HEK293T (cell line): ENCODE data around the gene AKR1C2.

Experiments used
- CTCF ChIA-PET: fragments of 350-600 bp; formaldehyde crosslinking; extraction: SDS; loops from one replicate; lab custom pipeline; 2021; ENCODE audit warnings: antibody characterized with exemption, inconsistent platforms; lab: Yijun Ruan, JAX
- POLR2A ChIA-PET: fragments of 350-600 bp; formaldehyde crosslinking; extraction: SDS; loops from one replicate; lab custom pipeline; 2020; ENCODE audit warnings: antibody characterized with exemption, inconsistent platforms; lab: Yijun Ruan, JAX
- DNase-seq: peaks from one replicate; pipeline ENCODE4 v3.0.0; 2012; ENCODE audit warnings: mixed read lengths; ENCODE audit errors: extremely low spot score
- ARNT ChIP-seq: fragments of 450-650 bp; IDR thresholded peaks from 2 replicates; pipeline ENCODE4 v1.6.1; 2017; ENCODE audit warnings: mild to moderate bottlenecking
- CTBP1 ChIP-seq: fragments of 450-650 bp; IDR thresholded peaks from 2 replicates; pipeline ENCODE4 v1.6.1; 2016; ENCODE audit warnings: borderline replicate concordance
- ELF4 ChIP-seq: fragments of 450-650 bp; IDR thresholded peaks from 2 replicates; pipeline ENCODE4 v1.6.1; 2017; ENCODE audit warnings: antibody characterized with exemption
- FOXA1 ChIP-seq: fragments of 450-650 bp; IDR thresholded peaks from 2 replicates; pipeline ENCODE4 v1.6.1; 2016; ENCODE audit warnings: mild to moderate bottlenecking
- FOXK2 ChIP-seq: fragments of 450-650 bp; IDR thresholded peaks from 2 replicates; pipeline ENCODE4 v1.6.1; 2016; ENCODE audit warnings: mild to moderate bottlenecking
- FOXM1 ChIP-seq: fragments of 450-650 bp; IDR thresholded peaks from 2 replicates; pipeline ENCODE4 v1.6.1; 2017; ENCODE audit warnings: mild to moderate bottlenecking, borderline replicate concordance
- HDGF ChIP-seq: fragments of 450-650 bp; IDR thresholded peaks from 2 replicates; pipeline ENCODE4 v1.6.1; 2017; ENCODE audit warnings: antibody characterized with exemption, borderline replicate concordance
- L3MBTL2 ChIP-seq: fragments of 450-650 bp; conservative IDR thresholded peaks from 2 replicates; pipeline ENCODE4 v1.6.1; 2016; ENCODE audit warnings: mild to moderate bottlenecking
- LEF1 ChIP-seq: fragments of 450-650 bp; IDR thresholded peaks from 2 replicates; pipeline ENCODE4 v1.6.1; 2017; ENCODE audit warnings: mild to moderate bottlenecking, borderline replicate concordance
- PKNOX1 ChIP-seq: fragments of 450-650 bp; IDR thresholded peaks from 2 replicates; pipeline ENCODE4 v1.6.1; 2016
- SP1 ChIP-seq: fragments of 450-650 bp; IDR thresholded peaks from 2 replicates; pipeline ENCODE4 v1.6.1; 2017

The AKR1C2 gene

GRCh38 chr10:4939224-4940072 lies 64.2 kb downstream of the AKR1C2 start:
- TF ChIP-seq PKNOX1 (no peak), FOXM1 (no peak), L3MBTL2 (no peak), ELF4 (no peak), HDGF (no peak), ARNT (no peak), FOXA1 (no peak), CTBP1 (no peak), FOXK2 (no peak), LEF1 (no peak), SP1 (no peak)
- ChIA-PET CTCF (no interaction called here), POLR2A (no interaction called here)
- no peak for DNase-seq
